ENCODE measurements around the gene LRRFIP1. TPM values are rescaled to one million over a fixed set of nuclear protein-coding genes. Genes with fewer than 3 reads are reported as not detected.
A peak's percentile ranks its signal among the peaks of the same experiment; 100 is the strongest.

Gene LRRFIP1
- polyA plus RNA-seq, 1 of the 3 experiments (the other 2 are of a cell fraction), result 47.3 TPM

DNA sequence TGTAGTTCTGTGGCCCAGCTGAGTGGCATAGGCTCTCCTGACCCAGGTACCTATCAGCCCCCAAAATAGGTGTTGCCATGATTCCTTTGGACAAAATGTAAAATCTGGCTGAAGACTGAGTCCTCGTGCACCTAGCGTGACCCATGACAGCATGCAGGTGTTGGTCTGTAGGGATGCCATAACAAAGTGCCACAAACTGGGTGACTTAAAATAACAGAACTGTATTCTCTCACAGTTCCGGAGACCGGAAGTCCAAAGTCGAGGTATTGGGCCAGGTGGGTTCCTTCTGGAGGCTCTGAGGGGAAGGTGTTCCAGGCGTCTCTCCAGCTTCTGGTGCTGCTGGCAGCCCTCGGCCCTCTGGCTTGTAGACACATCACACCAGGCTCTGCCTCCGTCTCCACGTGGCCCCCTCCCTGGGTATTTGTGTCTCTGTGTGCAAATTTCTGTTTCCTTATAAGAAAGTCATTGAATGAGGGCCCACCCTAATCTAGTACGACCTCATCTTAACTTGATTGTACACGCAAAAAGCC lies 34.5 kb downstream of the LRRFIP1 start:
- Histone ChIP-seq H3K4me1 (ENCODE audit: control insufficient read depth in 1 of 2, insufficient read depth in 2 of 2, low read depth in 1 of 2, low read length in 1 of 2) (peaks cover 8 to 21% of the 10 kb centered on the region in 2 experiments; a peak in 2 of 4 replicates), H3K27me3 (ENCODE audit: insufficient read depth) (no peaks in the 10 kb centered on the region), H3K9me2 (no peaks in the 10 kb centered on the region), H2AFZ (ENCODE audit: low read depth) (no peak overlapping the region), H3K4me3 (ENCODE audit: low read depth in 2 of 2, low read length in 1 of 2) (no peak overlapping the region), H4K20me1 (ENCODE audit: insufficient read depth) (no peaks in the 10 kb centered on the region), H3F3A (replicated peaks; ENCODE audit: insufficient read depth) (peaks cover 14% of the 10 kb centered on the region), H3K4me2 (no peak overlapping the region), H3K36me3 (replicated peaks in 1 of 2; ENCODE audit: control insufficient read depth in 1 of 2, insufficient read depth in 2 of 2, low read length in 1 of 2) (peaks cover 0 to 8% of the 10 kb centered on the region in 2 experiments), H3K79me2 (ENCODE audit: insufficient read depth) (no peaks in the 10 kb centered on the region; the same call in 1 of the 2 replicates), H3K9ac (no peak overlapping the region), H3K9me3 (0 out of 2 replicates have a peak, but pooled peaks cover 6% of the 10 kb centered on the region), H3K27ac (ENCODE audit: low read depth in 2 of 2, low read length in 1 of 2) (peak overlapping the region in 1 of 2 experiments; percentile 21; a peak in 2 of 4 replicates)
- DNase-seq, result no peak
- no peak for TF ChIP-seq JUND (IDR thresholded peaks at IDR 0.05)
- TF ChIP-seq TAF1 (IDR thresholded peaks at IDR 0.05; ENCODE audit: borderline replicate concordance, low read depth, low read length), result no peak
- no peak for TF ChIP-seq NFIC (IDR thresholded peaks at IDR 0.05; ENCODE audit: borderline replicate concordance)
- no peak for TF ChIP-seq GATA2 (CRISPR knock-in tag; IDR thresholded peaks at IDR 0.05)
- TF ChIP-seq, protein P1, sequence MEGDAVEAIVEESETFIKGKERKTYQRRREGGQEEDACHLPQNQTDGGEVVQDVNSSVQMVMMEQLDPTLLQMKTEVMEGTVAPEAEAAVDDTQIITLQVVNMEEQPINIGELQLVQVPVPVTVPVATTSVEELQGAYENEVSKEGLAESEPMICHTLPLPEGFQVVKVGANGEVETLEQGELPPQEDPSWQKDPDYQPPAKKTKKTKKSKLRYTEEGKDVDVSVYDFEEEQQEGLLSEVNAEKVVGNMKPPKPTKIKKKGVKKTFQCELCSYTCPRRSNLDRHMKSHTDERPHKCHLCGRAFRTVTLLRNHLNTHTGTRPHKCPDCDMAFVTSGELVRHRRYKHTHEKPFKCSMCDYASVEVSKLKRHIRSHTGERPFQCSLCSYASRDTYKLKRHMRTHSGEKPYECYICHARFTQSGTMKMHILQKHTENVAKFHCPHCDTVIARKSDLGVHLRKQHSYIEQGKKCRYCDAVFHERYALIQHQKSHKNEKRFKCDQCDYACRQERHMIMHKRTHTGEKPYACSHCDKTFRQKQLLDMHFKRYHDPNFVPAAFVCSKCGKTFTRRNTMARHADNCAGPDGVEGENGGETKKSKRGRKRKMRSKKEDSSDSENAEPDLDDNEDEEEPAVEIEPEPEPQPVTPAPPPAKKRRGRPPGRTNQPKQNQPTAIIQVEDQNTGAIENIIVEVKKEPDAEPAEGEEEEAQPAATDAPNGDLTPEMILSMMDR (IDR thresholded peaks at IDR 0.05), result no peak
- 95% methylated on average over 11 of the region's 11 CpGs for WGBS (ENCODE audit: low lambda C conversion rate)
- POLR2A ChIA-PET, result no interaction called here
- CTCF ChIA-PET, result interaction anchor here (1.5 to 1.7 kb wide), 2 partner anchors 12 to 149 kb away, joined by 7 read pairs; no protein-coding TSS in a partner anchor

DNA sequence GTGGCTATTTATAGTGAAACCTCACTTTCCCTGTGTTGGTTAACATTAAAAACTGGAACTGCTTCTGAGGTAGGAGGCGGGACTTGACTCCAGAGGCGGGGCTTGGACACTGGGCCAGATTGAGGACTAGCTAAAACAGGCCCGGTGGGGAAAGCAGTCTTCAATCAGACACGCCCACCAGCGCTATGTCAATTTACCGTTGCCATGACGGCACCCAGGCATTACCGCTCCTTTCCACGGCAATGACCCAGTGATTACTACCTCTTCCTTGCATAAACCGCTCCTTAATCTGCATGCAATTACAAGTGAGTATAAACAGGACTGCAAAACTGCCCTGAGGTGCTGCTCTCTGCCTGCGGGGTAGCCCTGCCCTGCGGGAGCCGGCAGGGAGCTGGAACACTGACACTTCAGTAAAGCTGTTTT lies 35.3 kb downstream of the LRRFIP1 start:
- Histone ChIP-seq H3K9ac (no peak overlapping the region), H3K4me1 (ENCODE audit: control insufficient read depth in 1 of 2, insufficient read depth in 2 of 2, low read depth in 1 of 2, low read length in 1 of 2) (peaks cover 8 to 21% of the 10 kb centered on the region in 2 experiments; a peak in 2 of 4 replicates), H3K36me3 (replicated peaks in 1 of 2; ENCODE audit: control insufficient read depth in 1 of 2, insufficient read depth in 2 of 2, low read length in 1 of 2) (peaks cover 0 to 3% of the 10 kb centered on the region in 2 experiments), H3K9me2 (no peaks in the 10 kb centered on the region), H3F3A (replicated peaks; ENCODE audit: insufficient read depth) (peaks cover 14% of the 10 kb centered on the region), H3K27me3 (ENCODE audit: insufficient read depth) (no peaks in the 10 kb centered on the region), H3K27ac (ENCODE audit: low read depth in 2 of 2, low read length in 1 of 2) (peak overlapping the region in 1 of 2 experiments; percentile 21; a peak in 1 of 4 replicates), H3K4me2 (no peak overlapping the region; the same call in 1 of the 2 replicates), H4K20me1 (ENCODE audit: insufficient read depth) (no peaks in the 10 kb centered on the region), H3K4me3 (ENCODE audit: low read depth in 2 of 2, low read length in 1 of 2) (no peak overlapping the region), H3K9me3 (0 out of 2 replicates have a peak, but pooled peaks cover 5% of the 10 kb centered on the region), H3K79me2 (ENCODE audit: insufficient read depth) (no peaks in the 10 kb centered on the region; the same call in 1 of the 2 replicates), H2AFZ (ENCODE audit: low read depth) (no peak overlapping the region)
- ChIA-PET CTCF (interaction anchor here (1.0 to 2.5 kb wide), 4 partner anchors 9 to 150 kb away, joined by 3 to 12 read pairs (median 6); no protein-coding TSS in a partner anchor), POLR2A (no interaction called here)
- 40% methylated on average over 13 of the region's 13 CpGs for WGBS (ENCODE audit: low lambda C conversion rate)
- DNase-seq, result peak; percentile 63
- TF ChIP-seq, protein P2, sequence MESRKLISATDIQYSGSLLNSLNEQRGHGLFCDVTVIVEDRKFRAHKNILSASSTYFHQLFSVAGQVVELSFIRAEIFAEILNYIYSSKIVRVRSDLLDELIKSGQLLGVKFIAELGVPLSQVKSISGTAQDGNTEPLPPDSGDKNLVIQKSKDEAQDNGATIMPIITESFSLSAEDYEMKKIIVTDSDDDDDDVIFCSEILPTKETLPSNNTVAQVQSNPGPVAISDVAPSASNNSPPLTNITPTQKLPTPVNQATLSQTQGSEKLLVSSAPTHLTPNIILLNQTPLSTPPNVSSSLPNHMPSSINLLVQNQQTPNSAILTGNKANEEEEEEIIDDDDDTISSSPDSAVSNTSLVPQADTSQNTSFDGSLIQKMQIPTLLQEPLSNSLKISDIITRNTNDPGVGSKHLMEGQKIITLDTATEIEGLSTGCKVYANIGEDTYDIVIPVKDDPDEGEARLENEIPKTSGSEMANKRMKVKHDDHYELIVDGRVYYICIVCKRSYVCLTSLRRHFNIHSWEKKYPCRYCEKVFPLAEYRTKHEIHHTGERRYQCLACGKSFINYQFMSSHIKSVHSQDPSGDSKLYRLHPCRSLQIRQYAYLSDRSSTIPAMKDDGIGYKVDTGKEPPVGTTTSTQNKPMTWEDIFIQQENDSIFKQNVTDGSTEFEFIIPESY (IDR thresholded peaks at IDR 0.05; ENCODE audit: borderline replicate concordance, low read depth), result no peak
- TF ChIP-seq, protein P3, sequence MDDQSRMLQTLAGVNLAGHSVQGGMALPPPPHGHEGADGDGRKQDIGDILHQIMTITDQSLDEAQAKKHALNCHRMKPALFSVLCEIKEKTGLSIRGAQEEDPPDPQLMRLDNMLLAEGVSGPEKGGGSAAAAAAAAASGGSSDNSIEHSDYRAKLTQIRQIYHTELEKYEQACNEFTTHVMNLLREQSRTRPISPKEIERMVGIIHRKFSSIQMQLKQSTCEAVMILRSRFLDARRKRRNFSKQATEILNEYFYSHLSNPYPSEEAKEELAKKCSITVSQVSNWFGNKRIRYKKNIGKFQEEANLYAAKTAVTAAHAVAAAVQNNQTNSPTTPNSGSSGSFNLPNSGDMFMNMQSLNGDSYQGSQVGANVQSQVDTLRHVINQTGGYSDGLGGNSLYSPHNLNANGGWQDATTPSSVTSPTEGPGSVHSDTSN (IDR thresholded peaks at IDR 0.05), result peak; percentile 40; the same call in 1 of the 2 replicates
- TF ChIP-seq SMC3 (IDR thresholded peaks at IDR 0.05; ENCODE audit: low read depth, low read length), result 0 out of 2 replicates have a peak, but pooled peaks have one; percentile 4

Data from SK-N-SH (cell line).